Thoracic aorta (tissue), 2 donors: ENCODE data around the gene SPAAR. TPM values are rescaled to one million over a fixed set of nuclear protein-coding genes. Genes with fewer than 3 reads are reported as not detected.
"Not testable (repeated sequence)": the region's sequence is repeated elsewhere in the genome, so short reads cannot be mapped to it uniquely, and the experiment has no call there.

Experiments used
- ATAC-seq: fragments of 150-250 bp; one replicate; pipeline ENCODE4 v1.8.0; 2017; ENCODE audit warnings: low read depth; ENCODE audit not compliant: insufficient number of reproducible peaks, low FRiP score
- DNase-seq: peaks from one replicate; pipeline ENCODE4 v3.0.0-alpha.2; 2020; ENCODE audit warnings: low spot score
- H3K27ac ChIP-seq, 2 donors: fragments of 200-600 bp; sonication (generic); 1 replicate in 1 of 2; 2 replicates in 1 of 2; pipeline ENCODE4 v1.5.1; 2016; ENCODE audit warnings: mild to moderate bottlenecking in 2 of 2, moderate library complexity in 2 of 2
- H3K27me3 ChIP-seq: fragments of 200-600 bp; sonication (generic); replicated peaks from 2 replicates; pipeline ENCODE4 v1.6.0; 2016; ENCODE audit warnings: mild to moderate bottlenecking; ENCODE audit not compliant: insufficient read depth
- H3K36me3 ChIP-seq: fragments of 200-600 bp; sonication (generic); one replicate; pipeline ENCODE4 v1.5.1; 2016
- H3K4me1 ChIP-seq, 2 donors: fragments of 200-600 bp; sonication (generic); 1 replicate in 1 of 2; 2 replicates in 1 of 2; pipeline versions ENCODE4 v1.5.1 to v1.6.0; 2016; ENCODE audit warnings: low read depth in 2 of 2, mild to moderate bottlenecking in 1 of 2; ENCODE audit not compliant: control insufficient read depth in 1 of 2
- H3K4me3 ChIP-seq: fragments of 200-600 bp; sonication (generic); 2 replicates; pipeline ENCODE4 v1.5.1; 2016; ENCODE audit warnings: mild to moderate bottlenecking
- H3K9me3 ChIP-seq: fragments of 200-600 bp; sonication (generic); 2 replicates; pipeline ENCODE4 v1.5.1; 2016
- CTCF ChIP-seq: fragments of 200-600 bp; sonication (generic); IDR thresholded peaks from one replicate; pipeline ENCODE4 v1.5.1; 2019; ENCODE audit warnings: antibody characterized with exemption
- total RNA-seq, 2 donors: library from RNA; depleted of rRNA; stranded (reverse); fragments of >200 nt; gene quantifications; one replicate each; pipeline versions ENCODE4 v1.1.0 to v1.2.3, GENCODE V29; 2016

Gene SPAAR
- total RNA-seq, 2 donors from 2014 or later = 3.2 to 4.9 TPM

DNA sequence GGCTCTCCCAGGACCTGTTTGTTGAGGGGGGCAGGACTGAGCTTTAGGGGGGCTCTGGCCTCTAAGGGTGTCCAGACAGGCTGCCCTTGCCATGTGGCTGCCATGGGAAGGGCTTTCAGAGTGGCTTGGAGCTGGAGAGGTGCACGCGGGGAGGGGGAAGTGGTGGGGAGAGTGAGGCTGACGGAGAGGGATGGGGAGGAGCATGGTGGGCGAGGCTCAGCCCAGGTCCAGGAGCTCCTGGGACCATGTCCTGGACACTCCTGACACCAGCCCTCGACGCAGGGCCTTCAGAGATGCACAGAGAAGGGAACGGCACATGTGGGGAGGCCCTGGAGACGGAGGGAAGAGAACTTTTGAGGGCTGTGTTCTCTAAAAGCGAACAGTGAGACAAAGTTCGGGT lies 2.4 kb downstream of the SPAAR start:
- H3K4me1 ChIP-seq = peaks cover 47 to 90% of the 10 kb centered on the region in 2 donors
- H3K4me3 ChIP-seq = no peak overlapping the region
- no peak for TF ChIP-seq CTCF
- H3K27ac ChIP-seq = peak overlapping the region; percentile 99 to 100
- DNase-seq (no peak), ATAC-seq (no peak)
- H3K9me3 ChIP-seq = no peaks in the 10 kb centered on the region
- no peaks in the 10 kb centered on the region for H3K36me3 ChIP-seq
- H3K27me3 ChIP-seq = no peaks in the 10 kb centered on the region

DNA sequence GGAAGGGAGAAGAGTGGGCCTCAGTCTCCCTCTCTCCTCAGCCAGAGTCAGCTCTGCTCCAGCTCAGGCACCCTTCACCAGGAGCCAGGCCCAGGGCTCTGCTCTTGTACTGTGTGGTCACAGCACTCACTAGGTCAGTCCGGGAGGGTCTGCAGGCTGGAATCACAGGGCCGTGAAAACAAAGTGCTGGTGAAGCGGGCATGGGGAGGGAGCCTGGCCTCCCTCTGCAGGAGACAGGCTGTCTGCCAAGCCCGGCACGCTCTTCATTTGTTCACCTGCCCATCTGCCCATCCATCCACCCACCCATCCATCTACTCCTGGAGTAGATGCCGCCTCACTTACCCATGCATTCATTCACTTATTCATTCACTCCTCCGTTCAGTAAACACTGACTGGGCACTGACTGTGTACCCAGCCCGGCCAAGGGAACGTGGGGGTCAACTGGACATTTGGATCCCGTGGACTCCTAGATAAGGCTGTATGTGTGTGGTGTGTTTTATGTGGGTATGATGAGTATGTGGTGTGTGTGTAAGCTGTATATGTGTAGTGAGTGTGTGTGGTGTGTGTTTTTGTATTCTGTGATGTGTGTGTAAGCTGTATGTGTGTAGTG lies 3.6 kb downstream of the SPAAR start:
- Histone ChIP-seq H3K36me3 (no peaks in the 10 kb centered on the region), H3K9me3 (no peaks in the 10 kb centered on the region), H3K27ac (peak overlapping the region; percentile 43 to 58), H3K27me3 (no peaks in the 10 kb centered on the region), H3K4me3 (no peak overlapping the region), H3K4me1 (peaks cover 38 to 78% of the 10 kb centered on the region in 2 donors)
- no peak for ATAC-seq
- DNase-seq = no peak
- TF ChIP-seq CTCF = no peak

GRCh38 chr9:35913429-35913828 lies 4.1 kb downstream of the SPAAR start:
- H3K9me3 ChIP-seq, H3K4me3 ChIP-seq, H3K27me3 ChIP-seq, H3K36me3 ChIP-seq, ATAC-seq, DNase-seq, H3K27ac ChIP-seq: not testable (repeated sequence)
- H3K4me1 ChIP-seq = peaks cover 33 to 77% of the 10 kb centered on the region in 2 donors

GRCh38 chr9:35914301-35914807 lies 5.1 kb downstream of the SPAAR start:
- H3K4me3 ChIP-seq = no peak overlapping the region
- H3K27ac ChIP-seq = peak overlapping the region; percentile 25 to 57
- ATAC-seq = no peak
- no peaks in the 10 kb centered on the region for H3K9me3 ChIP-seq
- H3K4me1 ChIP-seq = peaks cover 23 to 73% of the 10 kb centered on the region in 2 donors
- H3K27me3 ChIP-seq = no peaks in the 10 kb centered on the region
- no peak for TF ChIP-seq CTCF
- no peaks in the 10 kb centered on the region for H3K36me3 ChIP-seq
- DNase-seq = no peak

DNA sequence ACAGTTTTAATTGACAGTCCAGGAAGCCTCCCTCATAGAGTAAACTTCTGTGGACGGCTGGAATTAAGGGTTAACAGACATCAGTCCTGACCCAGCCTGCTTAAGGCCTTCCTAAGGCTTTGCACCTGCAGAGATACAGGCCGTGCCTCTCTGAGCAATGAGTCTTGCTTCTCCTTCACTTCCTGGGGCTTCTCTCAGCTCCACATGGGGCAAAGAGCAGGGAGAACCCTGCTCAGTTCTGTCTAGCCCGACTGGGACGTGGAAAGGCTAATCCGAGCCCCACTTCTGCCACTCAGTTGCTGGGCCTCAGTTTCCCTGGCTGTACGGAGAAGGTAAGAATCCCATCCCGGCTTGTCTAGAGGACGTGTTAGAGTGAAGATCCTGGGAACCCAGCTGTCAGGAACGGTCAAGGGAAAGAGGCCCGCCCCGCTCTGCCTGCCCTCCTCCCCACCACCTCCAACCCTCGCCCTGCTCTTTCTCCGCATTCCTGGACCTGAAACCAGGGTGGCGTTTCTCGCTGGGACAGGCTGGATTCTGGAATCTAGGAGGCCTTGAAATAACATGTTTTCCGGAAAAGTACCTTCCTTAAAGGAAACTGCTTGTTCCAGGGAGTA lies 6.5 kb downstream of the SPAAR start:
- no peak for TF ChIP-seq CTCF
- ATAC-seq = no peak

More for the DNA sequence above, 6.5 kb downstream of the SPAAR start:
- no peak for DNase-seq
- Histone ChIP-seq H3K4me1 (peaks cover 9 to 59% of the 10 kb centered on the region in 2 donors), H3K9me3 (no peaks in the 10 kb centered on the region), H3K36me3 (no peaks in the 10 kb centered on the region), H3K27ac (peak overlapping the region in 1 of 2 donors; percentile 57), H3K27me3 (no peaks in the 10 kb centered on the region), H3K4me3 (no peak overlapping the region)
